C4-2B (cell line): ENCODE results near the gene GATA5.

ENCODE experiments used
- CTCF ChIP-seq: fragments of 450-650 bp; conservative IDR thresholded peaks from 2 replicates; pipeline ENCODE4 v1.5.1; 2017; ENCODE audit warnings: mild to moderate bottlenecking
- ZFX ChIP-seq: fragments of 450-650 bp; IDR thresholded peaks from 2 replicates; pipeline ENCODE4 v1.6.1; 2017

- TF ChIP-seq CTCF (no peak), ZFX (no peak)
These were observed 48.7 kb upstream of the GATA5 start for GRCh38 chr20:62524505-62524911.
